Measurements from ENCODE around the gene CBL. TPM values are rescaled to one million over a fixed set of nuclear protein-coding genes. Genes with fewer than 3 reads are reported as not detected.
A peak's percentile ranks its signal among the peaks of the same experiment; 100 is the strongest.
"Not testable (repeated sequence)": the region's sequence is repeated elsewhere in the genome, so short reads cannot be mapped to it uniquely, and the experiment has no call there.

CBL gene
- total RNA-seq (2014; rRNA removed; shearing (Covaris generic); ENCODE audit: low replicate concordance): 5.7 and 6.2 TPM in 2 replicates

- H3K36me3 ChIP-seq: no peaks in the 10 kb centered on the region
- DNase-seq: peak; percentile 86
- no peaks in the 10 kb centered on the region for H3K9me3 ChIP-seq
- no peaks in the 10 kb centered on the region for H3K27me3 ChIP-seq
- H3K4me3 ChIP-seq: peak within 1 kb of the TSS; percentile 99
Observed at GRCh38 chr11:119205574-119206510, at the start of gene CBL. CBL (plus strand) TSS chr11:119206339; CDS start chr11:119206418, 79 bp downstream.

- H3K4me3 ChIP-seq: no peak overlapping the region
- no peaks in the 10 kb centered on the region for H3K9me3 ChIP-seq
- DNase-seq: no peak
- no peaks in the 10 kb centered on the region for H3K36me3 ChIP-seq
- no peaks in the 10 kb centered on the region for H3K27me3 ChIP-seq
Observed at GRCh38 chr11:119156496-119156895, 49.6 kb upstream of the CBL start.

GRCh38 chr11:119157063-119157462, 49.1 kb upstream of the CBL start:
- DNase-seq: no peak
- Histone ChIP-seq H3K9me3 (no peaks in the 10 kb centered on the region), H3K27me3 (no peaks in the 10 kb centered on the region)

DNA sequence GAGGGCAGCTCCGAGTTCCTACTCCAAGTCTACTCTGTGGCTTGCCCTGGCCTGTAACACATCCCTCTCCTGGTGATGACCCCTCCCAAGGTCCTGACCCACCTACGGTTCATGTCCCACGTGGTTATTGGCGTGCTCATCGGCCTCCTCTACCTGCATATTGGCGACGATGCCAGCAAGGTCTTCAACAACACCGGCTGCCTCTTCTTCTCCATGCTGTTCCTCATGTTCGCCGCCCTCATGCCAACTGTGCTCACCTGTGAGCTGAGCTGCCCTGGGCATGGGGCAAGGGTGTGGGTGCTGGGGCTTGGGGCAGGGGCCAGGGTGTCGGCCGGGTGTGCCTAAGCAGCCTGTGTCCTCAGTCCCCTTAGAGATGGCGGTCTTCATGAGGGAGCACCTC, 47.7 kb upstream of the CBL start:
- Histone ChIP-seq H3K27me3 (no peaks in the 10 kb centered on the region), H3K9me3 (no peaks in the 10 kb centered on the region), H3K4me3 (no peak overlapping the region), H3K36me3 (no peaks in the 10 kb centered on the region)
- DNase-seq: no peak

More at GRCh38 chr11:119157063-119157462, 49.1 kb upstream of the CBL start:
- Histone ChIP-seq H3K4me3 (no peak overlapping the region), H3K36me3 (no peaks in the 10 kb centered on the region)

DNA sequence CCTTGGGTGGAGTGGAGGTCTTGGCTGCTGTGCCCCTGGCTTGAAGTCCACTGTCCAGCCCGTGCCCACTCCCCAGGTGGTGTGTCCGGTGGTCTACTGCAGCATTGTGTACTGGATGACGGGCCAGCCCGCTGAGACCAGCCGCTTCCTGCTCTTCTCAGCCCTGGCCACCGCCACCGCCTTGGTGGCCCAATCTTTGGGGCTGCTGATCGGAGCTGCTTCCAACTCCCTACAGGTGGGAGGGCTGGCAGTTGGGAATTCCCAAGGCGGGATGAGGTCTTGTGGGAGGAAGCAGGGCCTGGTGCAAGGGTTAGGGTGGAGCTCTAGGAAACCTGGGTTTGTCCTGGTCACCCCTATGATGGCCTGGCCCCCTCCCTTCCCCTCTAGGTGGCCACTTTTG, 46.0 kb upstream of the CBL start:
- no peaks in the 10 kb centered on the region for H3K36me3 ChIP-seq
- H3K4me3 ChIP-seq: no peak overlapping the region
- no peak for DNase-seq
- no peaks in the 10 kb centered on the region for H3K9me3 ChIP-seq
- no peaks in the 10 kb centered on the region for H3K27me3 ChIP-seq

DNA sequence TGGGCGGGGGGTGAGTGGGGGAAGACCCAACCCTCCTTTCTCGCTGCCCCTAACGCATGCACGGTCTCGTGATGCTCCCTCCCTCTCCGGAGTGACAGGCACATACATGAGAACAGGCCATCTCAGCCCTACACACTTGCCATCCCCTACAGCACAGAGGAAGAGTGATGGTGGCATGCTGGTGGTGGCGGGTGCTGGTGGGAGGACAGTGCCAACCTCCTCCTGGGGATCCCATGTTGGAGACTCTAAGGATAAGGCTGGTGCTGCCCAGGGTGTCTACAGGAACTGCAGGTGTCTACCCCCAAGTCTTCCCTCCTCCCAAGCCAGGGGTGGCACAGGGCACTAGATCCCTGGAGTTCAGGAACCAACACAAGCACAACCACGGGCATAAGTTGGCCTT, 44.3 kb upstream of the CBL start:
- Histone ChIP-seq H3K9me3 (no peaks in the 10 kb centered on the region), H3K4me3 (no peak overlapping the region), H3K27me3 (no peaks in the 10 kb centered on the region), H3K36me3 (no peaks in the 10 kb centered on the region)
- no peak for DNase-seq

DNA sequence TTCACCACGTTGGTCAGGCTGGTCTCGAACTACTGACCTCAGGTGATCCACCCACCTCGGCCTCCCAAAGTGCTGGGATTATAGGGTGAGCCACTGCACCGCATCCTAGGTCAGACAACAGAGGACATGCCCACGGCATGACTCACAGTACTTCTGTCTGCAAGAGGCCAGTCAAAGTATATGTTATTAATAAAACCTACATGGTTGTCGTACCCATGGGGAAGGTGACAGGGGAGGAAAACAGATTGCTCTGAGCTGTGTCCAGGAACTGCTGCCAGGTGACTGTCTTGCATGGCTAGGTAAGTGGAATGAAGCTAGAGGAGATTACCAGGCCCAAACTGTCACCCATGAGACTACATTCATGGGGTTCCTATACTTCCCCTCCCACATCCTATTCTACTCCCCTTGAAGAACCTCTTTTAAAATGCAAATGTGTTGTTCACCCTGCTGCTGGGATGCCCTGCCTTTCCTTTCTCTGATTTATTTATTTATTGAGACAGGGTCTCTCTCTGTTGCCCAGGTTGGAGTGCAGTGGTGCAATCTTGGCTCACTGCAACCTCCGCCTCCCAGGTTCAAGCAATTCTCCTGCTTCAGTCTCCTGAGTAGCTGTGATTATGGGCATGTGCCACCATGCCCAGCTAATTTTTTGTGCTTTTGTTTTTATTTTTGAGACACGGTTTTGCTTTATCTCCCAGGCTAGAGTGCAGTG, 39.6 kb upstream of the CBL start:
- Histone ChIP-seq H3K27me3 (no peaks in the 10 kb centered on the region), H3K4me3 (no peak overlapping the region), H3K36me3 (no peaks in the 10 kb centered on the region), H3K9me3 (no peaks in the 10 kb centered on the region)
- DNase-seq: peak; percentile 64

GRCh38 chr11:119167077-119167458, 39.1 kb upstream of the CBL start:
- not testable (repeated sequence) for DNase-seq, H3K36me3 ChIP-seq, H3K9me3 ChIP-seq, H3K4me3 ChIP-seq, H3K27me3 ChIP-seq

DNA sequence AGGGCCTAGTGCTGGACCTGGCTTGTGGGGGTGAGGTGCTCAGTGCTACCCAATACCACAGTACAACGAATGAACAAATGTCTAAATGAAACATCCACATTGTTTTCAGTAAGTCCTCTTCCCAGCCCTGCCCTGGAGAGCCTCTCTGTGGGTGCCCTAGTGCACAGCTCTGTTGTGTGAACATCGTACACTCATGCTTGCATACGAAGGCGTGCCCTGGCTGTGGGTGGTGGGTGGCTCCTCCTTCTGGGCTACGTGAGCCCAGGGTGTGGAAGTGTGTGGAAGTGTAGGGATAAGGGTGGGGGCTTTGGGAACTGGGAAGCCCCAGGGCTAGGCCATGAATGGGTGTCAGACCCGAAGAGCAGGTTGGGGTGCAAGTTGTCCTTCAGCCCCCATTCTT, 38.2 kb upstream of the CBL start:
- no peaks in the 10 kb centered on the region for H3K9me3 ChIP-seq
- peak; percentile 14 for DNase-seq
- peak overlapping the region; percentile 74; the same call in 1 of the 2 replicates for H3K4me3 ChIP-seq
- no peaks in the 10 kb centered on the region for H3K36me3 ChIP-seq
- no peaks in the 10 kb centered on the region for H3K27me3 ChIP-seq

DNA sequence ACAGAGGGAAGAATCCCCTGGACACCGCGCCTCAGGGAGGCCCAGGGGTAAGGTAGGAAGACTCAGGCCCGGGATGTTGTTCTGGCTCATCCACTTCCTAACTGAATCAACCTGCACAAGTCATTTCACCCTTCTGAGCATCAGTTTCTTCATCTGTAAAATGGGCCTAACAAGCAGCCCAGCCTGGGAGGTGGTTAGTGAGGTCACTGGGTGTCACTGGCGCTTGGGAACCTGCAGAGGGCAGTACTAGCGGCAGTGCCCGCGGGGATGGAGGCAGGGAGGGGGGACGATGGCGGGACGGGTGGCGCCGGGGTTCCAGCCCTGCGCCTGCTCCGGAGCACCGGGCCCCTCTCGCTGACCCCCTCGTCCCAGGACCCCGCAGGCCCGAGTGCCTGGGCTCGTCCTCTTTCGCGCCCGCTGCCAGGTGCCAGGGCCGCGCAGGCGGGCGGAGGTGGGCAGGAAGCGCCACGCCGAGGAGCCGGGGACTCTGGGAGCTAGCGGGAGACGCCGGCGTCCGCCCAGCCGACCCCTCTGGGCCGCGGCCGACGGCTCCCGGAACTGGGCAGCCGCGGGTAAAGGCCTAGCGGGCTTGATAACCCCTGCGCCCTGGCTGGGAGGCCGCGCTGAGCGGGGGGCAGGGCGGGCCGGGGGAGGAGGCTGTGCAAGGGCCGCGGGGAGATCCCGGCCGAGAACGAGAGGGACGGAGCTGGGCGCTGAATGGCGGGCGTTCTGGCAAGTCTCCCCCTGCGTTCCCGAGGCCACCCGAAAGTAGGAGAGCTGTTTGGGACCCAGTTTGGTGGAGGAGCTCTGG, 37.5 kb upstream of the CBL start, which contains the start of gene NLRX1:
Gene NLRX1 (plus strand): TSS at position 255 of the 811 bp plus-strand sequence. CDS start 2,679 bp downstream, outside the sequence.
- DNase-seq: peak; percentile 84
- Histone ChIP-seq H3K4me3 (peak within 1 kb of the TSS; percentile 74), H3K27me3 (no peaks in the 10 kb centered on the region), H3K36me3 (no peaks in the 10 kb centered on the region), H3K9me3 (no peaks in the 10 kb centered on the region)

GRCh38 chr11:119169282-119169719, 36.8 kb upstream of the CBL start:
- Histone ChIP-seq H3K9me3 (no peaks in the 10 kb centered on the region), H3K36me3 (no peaks in the 10 kb centered on the region), H3K27me3 (no peaks in the 10 kb centered on the region), H3K4me3 (peak overlapping the region; percentile 74)
- DNase-seq: peak; percentile 32

GRCh38 chr11:119172513-119172912, 33.6 kb upstream of the CBL start:
- no peaks in the 10 kb centered on the region for H3K27me3 ChIP-seq
- no peaks in the 10 kb centered on the region for H3K9me3 ChIP-seq
- H3K36me3 ChIP-seq: peaks cover 2% of the 10 kb centered on the region
- H3K4me3 ChIP-seq: no peak overlapping the region
- no peak for DNase-seq

GRCh38 chr11:119173453-119173852, 32.7 kb upstream of the CBL start:
- Histone ChIP-seq H3K9me3 (no peaks in the 10 kb centered on the region), H3K4me3 (no peak overlapping the region), H3K36me3 (peaks cover 2% of the 10 kb centered on the region), H3K27me3 (no peaks in the 10 kb centered on the region)
- no peak for DNase-seq

GRCh38 chr11:119175493-119176077, 30.6 kb upstream of the CBL start:
- DNase-seq: no peak
- Histone ChIP-seq H3K4me3 (no peak overlapping the region), H3K36me3 (peaks cover 4% of the 10 kb centered on the region), H3K9me3 (no peaks in the 10 kb centered on the region), H3K27me3 (no peaks in the 10 kb centered on the region)

- no peak for DNase-seq
- H3K9me3 ChIP-seq: no peaks in the 10 kb centered on the region
- H3K36me3 ChIP-seq: peaks cover 4% of the 10 kb centered on the region
- no peak overlapping the region for H3K4me3 ChIP-seq
- no peaks in the 10 kb centered on the region for H3K27me3 ChIP-seq
Observed at GRCh38 chr11:119178166-119178680, 27.9 kb upstream of the CBL start.

DNA sequence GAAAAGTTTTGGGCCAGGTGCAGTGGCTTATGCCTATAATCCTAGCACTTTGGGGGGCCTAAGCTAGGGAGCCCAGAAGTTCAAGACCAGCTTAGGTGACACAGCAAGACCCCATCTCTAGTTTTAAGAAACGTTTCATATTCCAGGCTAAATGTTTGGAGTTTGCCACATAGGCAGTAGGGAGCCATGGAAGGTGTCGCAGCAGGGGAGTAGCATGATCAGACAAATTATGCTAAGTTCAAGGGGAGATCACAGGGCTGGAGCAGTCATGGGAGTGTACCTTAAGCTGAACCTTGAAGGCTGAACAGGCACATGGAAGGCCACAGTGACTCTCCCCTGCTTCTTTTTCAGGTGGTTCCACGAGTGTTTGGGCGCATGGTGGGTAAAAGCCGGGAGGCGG, 26.8 kb upstream of the CBL start:
- Histone ChIP-seq H3K9me3 (no peaks in the 10 kb centered on the region), H3K27me3 (no peaks in the 10 kb centered on the region), H3K36me3 (peaks cover 4% of the 10 kb centered on the region), H3K4me3 (no peak overlapping the region)
- DNase-seq: no peak

All from MG63 (cell line).